Right lobe of liver (tissue), 4 donors: ENCODE results near the gene BAZ1B.

ENCODE experiments used
- CTCF ChIP-seq, 4 donors: fragments of 200-600 bp in 3 of 4; fragments of 450-650 bp in 1 of 4; IDR thresholded peaks; one replicate each; pipeline versions ENCODE4 v1.5.1 to v1.8.0; 2016 to 2022; ENCODE audit warnings: antibody characterized with exemption in 4 of 4, mild to moderate bottlenecking in 2 of 4
- POLR2A ChIP-seq: fragments of 450-650 bp; IDR thresholded peaks from one replicate; pipeline ENCODE4 v1.6.1; 2017; ENCODE audit warnings: antibody characterized with exemption, mild to moderate bottlenecking
- donor health status: DM: no; HTN: no; CAD: no.
- donor health status: DM: no; HTN: no; CAD: no.
- donor health status: DM: no; HTN: yes; CAD: no.

DNA sequence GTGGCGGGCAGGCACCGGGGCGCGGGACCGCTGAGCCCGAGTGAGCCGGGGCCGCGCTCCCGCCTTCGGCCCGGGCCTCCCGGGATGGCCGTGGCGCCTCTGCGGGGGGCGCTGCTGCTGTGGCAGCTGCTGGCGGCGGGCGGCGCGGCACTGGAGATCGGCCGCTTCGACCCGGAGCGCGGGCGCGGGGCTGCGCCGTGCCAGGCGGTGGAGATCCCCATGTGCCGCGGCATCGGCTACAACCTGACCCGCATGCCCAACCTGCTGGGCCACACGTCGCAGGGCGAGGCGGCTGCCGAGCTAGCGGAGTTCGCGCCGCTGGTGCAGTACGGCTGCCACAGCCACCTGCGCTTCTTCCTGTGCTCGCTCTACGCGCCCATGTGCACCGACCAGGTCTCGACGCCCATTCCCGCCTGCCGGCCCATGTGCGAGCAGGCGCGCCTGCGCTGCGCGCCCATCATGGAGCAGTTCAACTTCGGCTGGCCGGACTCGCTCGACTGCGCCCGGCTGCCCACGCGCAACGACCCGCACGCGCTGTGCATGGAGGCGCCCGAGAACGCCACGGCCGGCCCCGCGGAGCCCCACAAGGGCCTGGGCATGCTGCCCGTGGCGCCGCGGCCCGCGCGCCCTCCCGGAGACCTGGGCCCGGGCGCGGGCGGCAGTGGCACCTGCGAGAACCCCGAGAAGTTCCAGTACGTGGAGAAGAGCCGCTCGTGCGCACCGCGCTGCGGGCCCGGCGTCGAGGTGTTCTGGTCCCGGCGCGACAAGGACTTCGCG lies 88.0 kb downstream of the BAZ1B start:
- TF ChIP-seq CTCF (IDR thresholded peaks at IDR 0.05) (no peak), POLR2A (no peak)
